NCI-H2196 treated with DMSO at 0.1 percent for 48 hours (cell line): ENCODE results near the gene DTX3.
"Not testable (repeated sequence)": the region's sequence is repeated elsewhere in the genome, so short reads cannot be mapped to it uniquely, and the experiment has no call there.

Experiments
- DNase-seq: peaks from one replicate; lab custom pipeline; 2025; ENCODE audit not compliant: unreplicated experiment; lab: John Stamatoyannopoulos, UW

The DTX3 gene

GRCh38 chr12:57583008-57583831 lies 21.4 kb upstream of the DTX3 start:
- peak; percentile 57 for DNase-seq

DNA sequence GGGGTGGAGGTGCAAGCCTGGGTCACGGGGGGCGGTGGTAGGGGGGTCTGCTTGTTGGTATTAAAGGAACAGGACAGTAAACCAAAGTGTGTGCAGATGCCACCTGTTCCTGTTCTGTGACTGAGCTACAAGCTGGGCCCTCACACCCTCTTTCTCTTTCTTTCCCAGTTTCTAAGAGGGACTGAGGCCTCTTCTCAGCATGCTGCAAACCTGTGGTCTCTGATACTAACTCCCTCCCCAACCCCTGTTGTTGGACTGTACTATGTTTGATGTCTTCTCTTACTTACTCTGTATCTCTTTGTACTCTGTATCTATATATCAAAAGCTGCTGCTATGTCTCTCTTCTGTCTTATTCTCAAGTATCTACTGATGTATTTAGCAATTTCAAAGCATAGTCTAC lies 20.6 kb upstream of the DTX3 start:
- DNase-seq = no peak

GRCh38 chr12:57584690-57585089 lies 19.9 kb upstream of the DTX3 start:
- no peak for DNase-seq

- no peak for DNase-seq
Measured at GRCh38 chr12:57585156-57585555, 19.5 kb upstream of the DTX3 start.

DNA sequence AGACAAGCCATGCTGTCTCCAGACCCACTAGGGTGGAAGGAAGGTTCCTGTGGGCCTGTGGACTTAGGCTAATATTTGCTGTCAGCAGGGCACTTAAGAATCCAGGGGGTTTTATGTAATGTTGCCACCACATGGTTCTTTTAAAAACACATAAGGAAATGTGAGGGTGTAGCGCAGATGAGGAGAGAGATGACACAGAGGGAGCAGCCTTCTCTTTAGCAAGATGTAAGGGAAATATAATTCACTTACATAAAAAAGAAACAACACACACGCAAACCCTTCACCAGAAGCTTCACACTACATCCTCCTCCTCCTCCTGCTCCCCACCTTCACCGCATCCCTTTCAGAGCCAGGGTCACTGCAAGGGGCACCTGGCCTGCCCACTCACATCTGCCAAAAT lies 18.5 kb upstream of the DTX3 start:
- no peak for DNase-seq

DNA sequence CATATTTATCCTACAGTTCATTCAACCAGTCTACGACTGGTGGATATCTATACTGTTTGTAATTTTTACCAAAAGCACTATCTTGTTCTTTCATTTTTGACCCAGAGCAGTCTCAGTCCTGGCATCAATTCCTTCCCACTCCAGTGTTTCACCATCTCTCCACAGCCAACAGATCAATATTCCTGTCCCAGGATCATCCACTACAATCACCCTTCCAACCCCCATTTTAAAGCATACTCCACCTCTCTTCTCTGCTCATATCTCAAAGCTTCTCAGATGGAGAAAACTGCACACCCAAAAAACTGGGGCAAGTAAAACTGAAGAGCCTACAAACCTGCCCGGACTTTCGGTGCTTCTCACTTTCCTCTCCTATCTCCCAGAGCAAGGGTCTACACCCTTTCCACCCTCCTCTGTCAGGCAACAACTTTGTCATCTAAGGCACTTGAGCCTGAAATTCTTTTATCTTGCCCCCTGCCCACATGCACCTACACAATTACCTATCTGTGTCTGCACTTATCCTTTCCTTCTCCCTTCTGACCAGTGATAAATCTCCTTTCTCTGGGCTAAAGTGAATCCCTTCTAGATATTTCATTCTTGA lies 17.7 kb upstream of the DTX3 start:
- DNase-seq = no peak

DNA sequence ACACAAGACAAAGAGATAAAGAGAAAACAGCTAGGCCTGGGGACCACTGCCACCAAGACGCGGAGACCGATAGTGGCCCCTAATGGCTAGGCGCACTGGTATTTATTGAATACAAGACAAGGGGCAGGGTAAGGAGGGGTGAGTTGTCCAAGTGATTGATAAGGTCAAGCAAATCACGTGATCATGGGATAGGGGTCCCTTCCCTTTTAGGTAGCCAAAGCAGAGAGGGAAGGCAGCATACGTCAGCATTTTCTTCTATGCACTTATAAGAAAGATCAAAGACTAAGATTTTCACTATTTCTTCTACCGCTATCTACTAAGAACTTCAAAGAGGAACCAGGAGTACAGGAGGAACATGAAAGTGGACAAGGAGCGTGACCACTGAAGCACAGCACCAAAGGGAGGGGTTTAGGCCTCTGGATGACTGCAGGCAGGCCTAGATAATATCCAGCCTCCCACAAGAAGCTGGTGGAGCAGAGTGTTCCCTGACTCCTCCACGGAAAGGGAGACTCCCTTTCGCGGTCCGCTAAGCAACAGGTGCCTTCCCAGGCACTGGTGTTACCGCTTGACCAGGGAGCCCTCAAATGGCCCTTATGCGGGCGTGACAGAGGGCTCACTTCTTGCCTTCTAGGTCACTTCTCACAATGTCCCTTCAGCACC lies 15.5 kb upstream of the DTX3 start:
- not testable (repeated sequence) for DNase-seq

DNA sequence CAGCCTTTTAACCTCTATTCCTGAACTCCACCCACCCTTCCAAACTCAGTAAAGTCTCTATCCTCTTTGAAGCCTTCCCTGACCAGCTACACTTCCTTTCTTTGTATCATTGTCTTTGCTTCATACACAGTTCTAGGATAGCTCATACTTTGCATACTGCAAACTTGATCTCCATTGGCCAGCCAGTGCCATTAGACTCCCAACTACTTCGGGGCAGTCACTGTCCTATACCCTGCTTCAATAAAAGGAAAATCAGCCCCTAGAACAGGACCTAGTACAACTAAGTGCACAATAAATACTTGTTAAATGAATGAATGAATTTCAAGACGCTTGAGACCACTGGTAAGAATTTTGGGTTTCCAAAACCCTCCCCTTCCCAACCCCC lies 14.2 kb upstream of the DTX3 start:
- no peak for DNase-seq

- peak; percentile 76 for DNase-seq
Measured at GRCh38 chr12:57590864-57591781, 13.5 kb upstream of the DTX3 start, which contains the start of gene PIP4K2C. Gene PIP4K2C, plus strand, starts transcription at chr12:57591192. Its CDS starts 98 bp downstream, at chr12:57591290.

DNA sequence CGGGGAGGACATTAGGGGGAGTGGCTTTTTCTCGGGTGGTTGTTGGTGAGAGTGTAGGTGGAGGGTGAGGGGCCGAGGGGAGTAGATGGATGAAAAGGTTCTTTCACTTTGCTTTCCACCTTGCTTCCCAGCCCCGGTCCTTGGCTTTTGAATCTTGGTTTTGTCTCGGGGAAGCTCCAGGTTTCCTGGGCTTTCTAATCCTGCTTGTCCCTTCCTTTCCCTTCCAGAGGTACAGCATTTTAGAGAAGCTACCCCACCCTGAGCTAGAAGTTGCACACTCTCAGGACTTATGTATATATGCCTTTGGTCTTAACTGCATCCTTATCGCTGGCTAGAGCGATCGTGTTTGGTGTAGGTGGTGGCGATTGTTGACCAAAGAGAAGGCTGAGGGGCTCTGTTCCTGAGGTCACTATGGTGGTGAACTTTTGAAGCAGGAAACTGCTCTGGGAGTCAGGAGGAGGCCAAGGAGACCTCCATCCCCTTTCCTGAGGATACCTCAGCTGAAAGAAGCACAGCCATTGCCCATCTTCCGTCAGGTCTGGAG lies 12.8 kb upstream of the DTX3 start:
- DNase-seq = no peak

GRCh38 chr12:57592551-57593165 lies 12.0 kb upstream of the DTX3 start:
- no peak for DNase-seq

DNA sequence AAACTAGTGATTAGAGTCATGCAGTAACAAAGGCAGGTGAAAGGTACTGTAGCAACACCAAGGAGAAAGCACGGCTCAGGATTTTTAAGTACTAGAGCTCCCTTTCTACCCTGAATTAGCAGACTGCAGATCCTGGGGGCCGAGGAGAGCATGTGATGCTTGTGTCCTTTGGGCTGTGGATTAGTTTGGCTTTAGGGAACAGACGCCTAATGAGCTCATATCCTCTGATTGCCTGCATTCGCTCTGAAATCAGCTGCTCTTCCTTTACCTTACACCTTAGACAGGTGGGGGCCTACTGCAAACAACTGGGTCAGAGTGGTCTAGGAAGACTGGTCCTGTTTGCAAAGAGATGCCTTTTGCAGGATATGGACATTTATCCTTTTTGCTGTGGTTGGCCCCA lies 11.4 kb upstream of the DTX3 start:
- DNase-seq = no peak

GRCh38 chr12:57600395-57600794 lies 4.2 kb upstream of the DTX3 start:
- DNase-seq = no peak

GRCh38 chr12:57602544-57602943 lies 2.1 kb upstream of the DTX3 start:
- DNase-seq = no peak

DNA sequence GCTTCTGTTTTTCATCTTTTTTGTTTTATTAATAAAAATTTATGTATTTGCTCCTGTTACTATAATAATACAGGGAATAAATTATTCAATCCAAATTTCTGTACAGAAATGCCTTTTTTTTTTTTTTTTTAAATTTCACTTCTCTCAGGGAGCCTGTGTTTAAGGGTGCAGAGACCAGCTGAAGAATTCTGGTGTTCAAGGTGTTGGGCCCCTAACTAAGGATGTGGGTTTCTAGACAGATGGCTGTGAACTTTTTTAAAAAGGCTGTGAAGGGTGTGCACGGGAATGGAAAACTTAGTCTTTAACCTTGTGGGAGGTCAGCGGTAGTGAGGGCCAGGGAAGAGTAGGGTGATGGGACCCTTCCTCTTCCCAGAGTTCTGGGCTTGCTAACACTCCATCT lies 1.3 kb upstream of the DTX3 start:
- DNase-seq = no peak

DNA sequence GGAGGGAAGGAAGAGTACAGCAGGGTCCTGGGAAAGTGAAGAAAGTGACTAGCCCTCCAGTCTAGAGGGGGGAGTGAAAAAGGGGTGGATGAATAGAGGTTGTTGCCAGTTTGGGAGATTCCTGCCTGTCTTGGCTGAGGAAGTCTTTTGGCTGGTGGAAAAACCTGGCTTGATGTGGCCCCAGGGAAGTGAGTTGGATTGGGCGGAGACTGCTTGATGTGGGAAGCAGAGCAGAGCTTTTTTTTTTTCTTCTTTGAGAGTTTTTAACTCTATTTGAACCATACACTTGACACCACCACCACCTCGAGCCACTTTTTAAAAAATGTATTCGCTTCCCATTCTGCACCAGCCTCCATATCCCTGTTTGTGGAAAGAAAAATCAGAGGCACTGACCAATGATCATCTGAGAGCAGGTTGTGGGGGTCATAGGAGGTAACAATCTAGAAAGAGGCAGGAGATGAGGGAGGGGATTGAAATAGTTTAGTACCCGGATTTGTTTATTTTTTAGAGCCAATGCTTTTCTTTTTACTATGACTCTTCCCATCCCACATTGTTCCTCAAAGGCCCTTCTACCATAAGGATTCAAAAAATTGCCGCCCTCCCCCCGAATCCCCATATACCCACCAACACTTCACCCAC lies 690 bp upstream of the DTX3 start:
- DNase-seq = no peak

DNA sequence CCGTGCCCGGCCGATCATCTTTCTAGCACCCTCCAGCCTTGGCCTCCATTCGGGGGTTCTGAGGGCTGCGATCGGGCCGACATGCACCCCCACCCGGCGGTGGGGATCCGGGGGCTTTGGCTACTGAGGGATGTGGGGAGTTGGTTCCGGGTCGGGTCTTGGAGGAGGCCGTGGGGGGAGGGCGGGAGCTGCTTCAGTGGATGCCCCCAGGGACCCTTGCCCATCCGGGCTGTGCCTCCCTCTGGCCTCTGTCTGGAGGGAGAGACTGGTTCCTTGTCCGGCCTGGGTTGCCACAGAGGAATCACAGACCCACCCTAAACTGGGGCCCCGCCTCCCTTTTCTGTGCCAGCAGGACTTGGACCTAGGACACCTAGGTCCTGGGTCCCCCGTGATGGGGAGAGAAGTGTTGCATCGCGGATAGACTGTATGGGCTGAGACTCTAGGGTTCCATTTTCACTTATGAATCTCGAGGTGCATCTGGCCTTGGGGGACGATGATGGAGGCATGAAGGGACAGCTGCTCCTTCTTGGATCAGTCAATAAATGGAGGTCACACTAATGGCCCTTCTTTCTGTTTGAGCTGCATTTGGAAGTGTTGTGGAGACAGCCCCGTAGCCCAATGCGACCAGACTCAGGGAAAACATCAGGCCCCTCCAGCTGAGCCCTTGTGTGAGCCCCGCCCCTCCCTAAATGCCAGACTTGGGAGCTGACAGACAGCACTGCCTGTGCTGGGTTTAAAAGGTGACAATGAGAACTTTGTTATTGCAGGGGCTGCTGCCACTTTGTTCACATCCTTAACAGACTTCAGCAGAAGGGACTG lies 577 bp downstream of the DTX3 start:
- DNase-seq = no peak

GRCh38 chr12:57605811-57606311 lies 1.2 kb downstream of the DTX3 start:
- DNase-seq = no peak

GRCh38 chr12:57606399-57606798 lies 1.8 kb downstream of the DTX3 start:
- DNase-seq = no peak
